Lower lobe of right lung (tissue), 2 donors: ENCODE results near the gene CLASP1. TPM values are rescaled to one million over a fixed set of nuclear protein-coding genes. Genes with fewer than 3 reads are reported as not detected.
"Not testable (repeated sequence)": the region's sequence is repeated elsewhere in the genome, so short reads cannot be mapped to it uniquely, and the experiment has no call there.

ENCODE experiments used
- ATAC-seq, 2 donors: fragments of 200-7000 bp; cut with Tn5 transposase; one replicate each; pipeline ENCODE4 v1.9.1; 2020 to 2022; ENCODE audit warnings: mild to moderate bottlenecking in 2 of 2, moderate library complexity in 2 of 2
- DNase-seq: peaks from one replicate; pipeline ENCODE4 v3.0.0-alpha.2; 2020
- H3K27ac ChIP-seq: fragments of 200-600 bp; one replicate; pipeline ENCODE4 v1.8.0; 2022
- H3K27me3 ChIP-seq: fragments of 200-600 bp; one replicate; pipeline ENCODE4 v1.8.0; 2022; ENCODE audit warnings: low read depth
- H3K36me3 ChIP-seq: fragments of 200-600 bp; one replicate; pipeline ENCODE4 v1.8.0; 2022; ENCODE audit warnings: mild to moderate bottlenecking
- H3K4me1 ChIP-seq: fragments of 200-600 bp; one replicate; pipeline ENCODE4 v1.8.0; 2022
- H3K4me3 ChIP-seq: fragments of 200-600 bp; one replicate; pipeline ENCODE4 v1.8.0; 2022; ENCODE audit warnings: mild to moderate bottlenecking
- H3K9me3 ChIP-seq: fragments of 200-600 bp; one replicate; pipeline ENCODE4 v1.8.0; 2022
- intact Hi-C: fragments of 100-400 bp; cut with DNase I; formaldehyde crosslinking; loops from one replicate; pipeline ENCODE4 v1.11.0; 2022
- total RNA-seq: library from RNA; stranded (reverse); fragmentation: NEBNext Ultra II Directional; extraction: Animal tissue kit (Norgen Biotek cat#: 25700); gene quantifications from one replicate; pipeline ENCODE4 v1.2.1, GENCODE V29; 2021
- TF ChIP-seq, protein P1 (sequence below): fragments of 200-600 bp; IDR thresholded peaks from one replicate; pipeline ENCODE4 v1.8.0; 2022; ENCODE audit warnings: antibody characterized with exemption, mild to moderate bottlenecking
- donor health status: DM: no; HTN: yes; CAD: no; lungs with severe emphysema.

The CLASP1 gene
- total RNA-seq, 1 donor from 2014 or later: 45.8 TPM

- H3K4me3 ChIP-seq: peak overlapping the region; percentile 95
- DNase-seq: peak; percentile 74
- H3K27me3 ChIP-seq: no peaks in the 10 kb centered on the region
- TF ChIP-seq, protein P1, sequence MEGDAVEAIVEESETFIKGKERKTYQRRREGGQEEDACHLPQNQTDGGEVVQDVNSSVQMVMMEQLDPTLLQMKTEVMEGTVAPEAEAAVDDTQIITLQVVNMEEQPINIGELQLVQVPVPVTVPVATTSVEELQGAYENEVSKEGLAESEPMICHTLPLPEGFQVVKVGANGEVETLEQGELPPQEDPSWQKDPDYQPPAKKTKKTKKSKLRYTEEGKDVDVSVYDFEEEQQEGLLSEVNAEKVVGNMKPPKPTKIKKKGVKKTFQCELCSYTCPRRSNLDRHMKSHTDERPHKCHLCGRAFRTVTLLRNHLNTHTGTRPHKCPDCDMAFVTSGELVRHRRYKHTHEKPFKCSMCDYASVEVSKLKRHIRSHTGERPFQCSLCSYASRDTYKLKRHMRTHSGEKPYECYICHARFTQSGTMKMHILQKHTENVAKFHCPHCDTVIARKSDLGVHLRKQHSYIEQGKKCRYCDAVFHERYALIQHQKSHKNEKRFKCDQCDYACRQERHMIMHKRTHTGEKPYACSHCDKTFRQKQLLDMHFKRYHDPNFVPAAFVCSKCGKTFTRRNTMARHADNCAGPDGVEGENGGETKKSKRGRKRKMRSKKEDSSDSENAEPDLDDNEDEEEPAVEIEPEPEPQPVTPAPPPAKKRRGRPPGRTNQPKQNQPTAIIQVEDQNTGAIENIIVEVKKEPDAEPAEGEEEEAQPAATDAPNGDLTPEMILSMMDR: no peak
- H3K27ac ChIP-seq: peak overlapping the region; percentile 92
- H3K36me3 ChIP-seq: no peaks in the 10 kb centered on the region
- no peaks in the 10 kb centered on the region for H3K9me3 ChIP-seq
- peaks cover 46% of the 10 kb centered on the region for H3K4me1 ChIP-seq
- peak; percentile 61 to 64 for ATAC-seq
- intact Hi-C loops: no loop called here
Observed at GRCh38 chr2:121648206-121649148, 785 bp downstream of the CLASP1 start.

DNA sequence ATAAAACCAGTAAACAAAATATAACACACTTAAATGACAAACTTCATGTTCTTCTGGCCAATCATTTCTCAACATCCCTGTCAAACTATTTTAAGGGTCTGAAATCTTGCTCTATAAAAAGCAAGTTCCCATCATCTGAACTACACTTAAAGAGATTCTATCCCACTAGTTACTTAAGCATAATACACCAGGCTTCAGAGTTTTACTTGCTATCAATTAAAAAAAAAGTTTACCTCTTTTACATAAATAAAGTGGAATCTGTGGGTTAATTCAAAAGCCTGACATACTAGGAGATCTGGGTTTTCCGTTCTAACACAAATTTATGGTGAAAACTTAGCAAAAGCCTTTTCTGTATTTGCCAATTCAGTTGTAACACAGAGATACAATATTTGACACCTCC, 1.9 kb downstream of the CLASP1 start:
- peaks cover 46% of the 10 kb centered on the region for H3K4me1 ChIP-seq
- no peak overlapping the region for H3K27ac ChIP-seq
- no peaks in the 10 kb centered on the region for H3K36me3 ChIP-seq
- no peak for ATAC-seq
- intact Hi-C loops: no loop called here
- no peaks in the 10 kb centered on the region for H3K27me3 ChIP-seq
- no peaks in the 10 kb centered on the region for H3K9me3 ChIP-seq
- TF ChIP-seq, protein P1: no peak
- no peak for DNase-seq
- H3K4me3 ChIP-seq: peak overlapping the region; percentile 95

DNA sequence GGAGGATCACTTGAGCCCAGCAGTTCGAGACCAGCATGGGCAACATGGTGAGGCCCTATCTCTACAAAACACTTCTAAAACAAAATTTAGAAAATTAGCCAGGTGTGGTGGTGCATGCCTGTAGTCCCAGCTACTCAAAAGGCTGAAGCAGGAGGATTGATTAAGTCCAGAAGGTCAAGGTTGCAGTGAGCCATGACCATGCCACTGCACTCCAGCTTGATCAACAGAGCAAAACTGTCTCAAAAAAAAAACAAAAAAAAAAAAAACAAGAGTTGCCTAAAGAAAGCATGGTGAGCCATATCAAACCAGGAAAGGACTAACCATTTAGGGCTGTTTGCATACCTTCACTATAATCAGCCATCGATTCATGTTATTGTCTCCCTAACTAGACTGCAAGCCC, 4.5 kb downstream of the CLASP1 start:
- Histone ChIP-seq H3K27me3 (no peaks in the 10 kb centered on the region), H3K4me1 (peaks cover 28% of the 10 kb centered on the region), H3K9me3 (no peaks in the 10 kb centered on the region), H3K4me3 (no peak overlapping the region), H3K36me3 (no peaks in the 10 kb centered on the region), H3K27ac (no peak overlapping the region)
- TF ChIP-seq, protein P1: no peak
- no peak for ATAC-seq
- no peak for DNase-seq
- intact Hi-C loops: no loop called here

DNA sequence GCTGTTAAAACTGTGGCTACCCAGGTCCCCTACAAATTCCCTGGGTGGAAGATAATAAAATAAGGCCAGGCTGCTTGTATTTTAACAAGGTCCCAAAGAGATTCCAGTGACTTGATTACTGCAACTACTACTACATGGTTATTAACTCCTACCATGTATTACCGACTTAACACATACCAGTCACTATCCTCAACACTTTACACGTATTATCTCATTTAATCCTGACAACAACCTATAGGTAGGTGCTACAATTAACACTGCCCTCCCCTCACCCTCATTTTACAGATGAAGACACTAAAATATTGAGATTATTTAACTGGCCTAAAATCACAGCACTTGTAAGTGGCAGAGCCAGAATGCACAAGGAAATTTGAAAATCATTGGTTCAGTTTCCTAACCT, 5.4 kb downstream of the CLASP1 start:
- DNase-seq: no peak

GRCh38 chr2:121640380-121641316, 8.6 kb downstream of the CLASP1 start:
- TF ChIP-seq, protein P1: no peak
- peaks cover 10% of the 10 kb centered on the region for H3K4me1 ChIP-seq
- ATAC-seq (no peak), DNase-seq (no peak)
- no peak overlapping the region for H3K4me3 ChIP-seq
- H3K9me3 ChIP-seq: peaks cover 8% of the 10 kb centered on the region
- H3K27me3 ChIP-seq: no peaks in the 10 kb centered on the region
- no peaks in the 10 kb centered on the region for H3K36me3 ChIP-seq
- intact Hi-C loops: no loop called here
- H3K27ac ChIP-seq: no peak overlapping the region

More for the DNA sequence above, 5.4 kb downstream of the CLASP1 start:
- TF ChIP-seq, protein P1: no peak
- Histone ChIP-seq H3K9me3 (no peaks in the 10 kb centered on the region), H3K4me1 (peaks cover 28% of the 10 kb centered on the region), H3K36me3 (no peaks in the 10 kb centered on the region), H3K4me3 (no peak overlapping the region), H3K27ac (no peak overlapping the region), H3K27me3 (no peaks in the 10 kb centered on the region)
- ATAC-seq: no peak
- intact Hi-C loops: no loop called here

- ATAC-seq, H3K36me3 ChIP-seq, H3K27ac ChIP-seq, H3K4me3 ChIP-seq, H3K4me1 ChIP-seq, H3K9me3 ChIP-seq, DNase-seq, H3K27me3 ChIP-seq, intact Hi-C loops: not testable (repeated sequence)
Observed at GRCh38 chr2:121639846-121640245, 9.4 kb downstream of the CLASP1 start.
